OCI-LY7 (cell line): Measurements from ENCODE around the gene SERPINH1. TPM values are rescaled to one million over a fixed set of nuclear protein-coding genes. Genes with fewer than 3 reads are reported as not detected.

Experiments used
- BruUV-seq: library from RNA; stranded (reverse); fragments of 400-500 nt; replicated peaks from 2 replicates; lab custom pipeline; 2021; lab: Mats Ljungman, UMichigan
- CTCF ChIA-PET: fragments of 300-600 bp; sonication (Branson Sonifier 250); formaldehyde crosslinking; loops from one replicate; lab custom pipeline; 2022; ENCODE audit warnings: antibody characterized with exemption; ENCODE audit not compliant: unreplicated experiment; lab: Charles Lee
- POLR2A ChIA-PET: fragments of 300-600 bp; sonication (Branson Sonifier 250); formaldehyde crosslinking; loops from one replicate; lab custom pipeline; 2022; ENCODE audit warnings: antibody characterized with exemption; lab: Charles Lee
- DNase-seq: peaks from one replicate; pipeline ENCODE4 v3.0.0-alpha.2; 2015; ENCODE audit warnings: low spot score
- H2AFZ ChIP-seq: fragments of 200-600 bp; sonication (generic), shearing (Covaris generic); 2 replicates; pipeline ENCODE4 v1.6.1; 2014; ENCODE audit warnings: mild to moderate bottlenecking, antibody characterized with exemption, low read length, moderate library complexity
- H3K27ac ChIP-seq: fragments of 200-600 bp; sonication (generic); 2 replicates; pipeline ENCODE4 v1.5.1; 2014; ENCODE audit warnings: mixed run types, low read depth, mild to moderate bottlenecking, moderate library complexity, low read length, inconsistent platforms; ENCODE audit not compliant: poor library complexity, severe bottlenecking
- H3K36me3 ChIP-seq: fragments of 200-600 bp; sonication (generic); 2 replicates; pipeline ENCODE4 v1.6.1; 2014; ENCODE audit warnings: mild to moderate bottlenecking, antibody characterized with exemption, low read length, moderate library complexity, mixed read lengths; ENCODE audit not compliant: insufficient read depth
- H3K4me1 ChIP-seq: fragments of 200-600 bp; sonication (generic); 2 replicates; pipeline ENCODE4 v1.5.1; 2014; ENCODE audit warnings: mild to moderate bottlenecking, low read length; ENCODE audit not compliant: insufficient read depth, poor library complexity, severe bottlenecking
- H3K4me2 ChIP-seq: fragments of 200-600 bp; sonication (generic); 2 replicates; pipeline ENCODE4 v1.6.1; 2014; ENCODE audit warnings: mild to moderate bottlenecking, low read length
- H3K4me3 ChIP-seq: fragments of 200-600 bp; sonication (generic); 2 replicates; pipeline ENCODE4 v1.5.1; 2014; ENCODE audit warnings: mild to moderate bottlenecking, low read depth, low read length; ENCODE audit not compliant: poor library complexity, severe bottlenecking
- H3K79me2 ChIP-seq: fragments of 200-600 bp; sonication (generic); 2 replicates; pipeline ENCODE4 v1.6.1; 2016; ENCODE audit warnings: low read depth, mild to moderate bottlenecking, low read length, moderate library complexity, mixed read lengths; ENCODE audit not compliant: insufficient read depth
- H3K9me2 ChIP-seq: fragments of 200-600 bp; sonication (generic); 2 replicates; pipeline ENCODE4 v1.6.1; 2016; ENCODE audit warnings: mild to moderate bottlenecking, low read length, mixed read lengths; ENCODE audit not compliant: insufficient read depth
- H3K9me3 ChIP-seq: fragments of 200-600 bp; sonication (generic); 2 replicates; pipeline ENCODE4 v1.6.1; 2014; ENCODE audit warnings: mild to moderate bottlenecking, mixed run types, low read length, mixed read lengths
- H4K20me1 ChIP-seq: fragments of 200-600 bp; sonication (generic); 2 replicates; pipeline ENCODE4 v1.6.1; 2014; ENCODE audit warnings: mild to moderate bottlenecking, antibody characterized with exemption, low read length, moderate library complexity, mixed read lengths; ENCODE audit not compliant: insufficient read depth
- CTCF ChIP-seq: fragments of 200-600 bp; sonication (generic); conservative IDR thresholded peaks from 2 replicates; pipeline ENCODE4 v1.5.1; 2014; ENCODE audit warnings: mild to moderate bottlenecking, antibody characterized with exemption, low read length, moderate library complexity, mixed read lengths
- EZH2phosphoT487 ChIP-seq: fragments of 200-600 bp; sonication (generic); IDR thresholded peaks from 2 replicates; pipeline ENCODE4 v1.6.1; 2018; ENCODE audit warnings: low read depth, borderline replicate concordance, mild to moderate bottlenecking, mixed run types, antibody characterized with exemption, low read length, moderate library complexity, mixed read lengths
- intact Hi-C: fragments of 100-400 bp; cut with micrococcal nuclease; formaldehyde crosslinking; loops from one replicate; pipeline ENCODE4 v1.10.0; 2022; ENCODE audit not compliant: unreplicated experiment
- total RNA-seq, 2 experiments: library from RNA; depleted of rRNA in 1 of 2; stranded (reverse); fragments of >200 nt in 1 of 2; shearing (Covaris generic) in 1 of 2; gene quantifications; 2 replicates each; pipeline ENCODE4 v1.2.3, GENCODE V29; 2014 to 2022

SERPINH1 gene
- total RNA-seq, 2 experiments from 2014 or later, result not detected

- peak overlapping the region; percentile 71 for H3K4me3 ChIP-seq
These were observed 38.0 kb upstream of the SERPINH1 start for GRCh38 chr11:75523811-75524664.

DNA sequence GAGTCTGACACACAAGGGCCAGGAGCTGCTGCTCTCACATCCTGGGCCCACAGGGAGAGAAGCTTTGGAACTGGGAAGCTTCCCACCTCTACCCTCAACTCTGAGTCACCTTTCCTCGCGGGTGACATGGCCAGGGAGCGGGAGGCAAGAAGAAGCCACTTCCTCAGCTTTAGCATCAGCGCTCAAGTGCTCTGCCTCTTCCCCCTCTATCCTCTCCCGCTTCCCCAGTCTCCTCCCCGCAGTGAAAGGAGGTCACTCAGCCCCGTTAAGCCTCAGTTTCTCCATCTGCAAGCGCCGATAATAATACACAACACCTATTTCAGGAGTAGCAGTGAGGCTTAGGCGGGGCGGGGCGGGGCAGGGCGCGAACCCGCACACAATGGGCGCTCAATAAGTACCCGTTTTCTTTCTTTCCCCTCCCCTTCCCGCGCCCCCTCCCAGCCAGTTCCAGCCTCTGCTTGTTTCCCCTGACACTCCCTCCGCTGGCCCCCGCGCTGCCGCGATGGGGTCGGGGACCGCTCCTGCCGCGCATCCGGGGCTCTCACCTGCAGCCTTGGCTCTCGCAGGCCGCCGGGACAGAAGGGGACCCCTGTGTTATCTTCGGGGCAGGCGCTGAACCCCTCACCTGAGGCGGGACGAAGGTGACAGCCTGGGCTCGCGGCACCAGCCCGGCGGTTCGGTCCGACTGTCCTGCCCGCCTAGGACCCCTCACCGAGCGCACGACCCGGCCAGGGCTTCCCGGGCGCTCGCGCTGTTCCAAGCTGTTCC is 37.2 kb upstream of the SERPINH1 start:
- BruUV-seq, result no TSS peak
- Histone ChIP-seq H3K9me3 (no peaks in the 10 kb centered on the region), H3K36me3 (no peaks in the 10 kb centered on the region), H3K79me2 (no peaks in the 10 kb centered on the region), H3K4me3 (peak overlapping the region; percentile 71), H4K20me1 (no peaks in the 10 kb centered on the region), H3K27ac (no peak overlapping the region), H3K4me1 (peaks cover 37% of the 10 kb centered on the region), H3K4me2 (peak overlapping the region; percentile 72), H2AFZ (peak overlapping the region; percentile 20; the same call in 1 of the 2 replicates), H3K9me2 (no peaks in the 10 kb centered on the region)
- CTCF ChIA-PET, result interaction anchor here (0.6 kb wide), 1 partner anchor 292 kb away, joined by 3 read pairs; no protein-coding TSS in a partner anchor
- intact Hi-C loops, result no loop called here
- POLR2A ChIA-PET, result no interaction called here
- TF ChIP-seq EZH2phosphoT487 (no peak), CTCF (no peak)
- DNase-seq, result peak; percentile 40

More at GRCh38 chr11:75523811-75524664, 38.0 kb upstream of the SERPINH1 start:
- CTCF ChIA-PET, result interaction anchor here (0.6 to 1.2 kb wide), 2 partner anchors 21 to 292 kb away, joined by 3 read pairs; no protein-coding TSS in a partner anchor
- TF ChIP-seq EZH2phosphoT487 (no peak), CTCF (no peak)
- no peak overlapping the region for H2AFZ ChIP-seq
- intact Hi-C loops, result no loop called here
- no peaks in the 10 kb centered on the region for H3K9me3 ChIP-seq
- H3K4me1 ChIP-seq, result peaks cover 42% of the 10 kb centered on the region
- H3K79me2 ChIP-seq, result no peaks in the 10 kb centered on the region
- no peak for DNase-seq
- POLR2A ChIA-PET, result interaction anchor here (0.6 to 1.7 kb wide), 4 partner anchors 8 to 300 kb away, joined by 3 to 7 read pairs (median 4); partner anchors contain the start of gene RPS3
- no TSS peak for BruUV-seq
- no peaks in the 10 kb centered on the region for H4K20me1 ChIP-seq
- no peaks in the 10 kb centered on the region for H3K36me3 ChIP-seq
- H3K4me2 ChIP-seq, result peak overlapping the region; percentile 72
- peak overlapping the region; percentile 41 for H3K27ac ChIP-seq
- no peaks in the 10 kb centered on the region for H3K9me2 ChIP-seq
